BLaER1 treated with 17β-estradiol and CSF1 and Interleukin-3, amounts not matched to agents 10 nM and 100 nM (cell line): ENCODE data around the gene FOXL2.
"Not testable (repeated sequence)": the region's sequence is repeated elsewhere in the genome, so short reads cannot be mapped to it uniquely, and the experiment has no call there.

Source experiments
- H3K27ac ChIP-seq, 11 experiments: shearing (Covaris generic); formaldehyde crosslinking; 2 replicates each; pipeline ENCODE4 v1.8.1; 2022
- H3K27me3 ChIP-seq, 11 experiments: shearing (Covaris generic); formaldehyde crosslinking; 2 replicates each; pipeline ENCODE4 v1.8.1; 2022
- H3K36me3 ChIP-seq, 11 experiments: shearing (Covaris generic); formaldehyde crosslinking; 2 replicates each; pipeline ENCODE4 v1.8.1; 2022
- H3K4me1 ChIP-seq, 10 experiments: shearing (Covaris generic); formaldehyde crosslinking; 2 replicates each; pipeline ENCODE4 v1.8.1; 2022
- H3K4me2 ChIP-seq, 11 experiments: shearing (Covaris generic); formaldehyde crosslinking; 2 replicates each; pipeline ENCODE4 v1.8.1; 2022
- H3K4me3 ChIP-seq, 10 experiments: shearing (Covaris generic); formaldehyde crosslinking; 2 replicates each; pipeline ENCODE4 v1.8.1; 2022
- H3K9ac ChIP-seq, 11 experiments: shearing (Covaris generic); formaldehyde crosslinking; 2 replicates each; pipeline ENCODE4 v1.8.1; 2022
- H3K9me3 ChIP-seq, 11 experiments: shearing (Covaris generic); formaldehyde crosslinking; replicated peaks in 1 of 11; 2 replicates each; pipeline ENCODE4 v1.8.1; 2022
- H4K20me1 ChIP-seq, 11 experiments: shearing (Covaris generic); formaldehyde crosslinking; 2 replicates each; pipeline ENCODE4 v1.8.1; 2022
- Cebpa-rat ChIP-seq, 11 experiments: shearing (Covaris generic); IDR thresholded peaks; 2 replicates each; pipeline ENCODE4 v1.8.1; 2022

Gene FOXL2

GRCh38 chr3:138923531-138923994 lies 23.4 kb downstream of the FOXL2 start:
- H3K27ac ChIP-seq: no peak overlapping the region

DNA sequence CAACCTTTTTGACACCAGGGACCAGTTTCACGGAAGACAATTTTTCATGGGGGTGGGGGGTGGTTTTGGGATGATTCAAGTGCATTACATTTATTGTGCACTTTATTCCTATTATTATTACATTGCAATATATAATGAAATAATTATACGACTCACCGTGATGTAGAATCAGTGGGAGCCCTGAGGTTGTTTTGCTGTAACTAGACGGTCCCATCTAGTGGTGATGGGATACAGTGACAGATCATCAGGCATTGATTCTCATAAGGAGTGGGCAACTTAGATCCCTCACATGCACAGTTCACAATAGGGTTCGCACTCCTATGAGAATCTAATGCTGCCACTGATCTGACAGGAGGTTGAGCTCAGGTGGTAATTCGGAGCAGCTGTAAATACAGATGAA lies 24.5 kb downstream of the FOXL2 start:
- H3K9ac ChIP-seq, H3K27me3 ChIP-seq, H3K4me3 ChIP-seq, H3K36me3 ChIP-seq, H4K20me1 ChIP-seq, H3K9me3 ChIP-seq, H3K27ac ChIP-seq, H3K4me1 ChIP-seq: not testable (repeated sequence)
- peak overlapping the region in 4 of 11 experiments; percentile 18 to 33 (median 24); a peak in 4 of 22 replicates for H3K4me2 ChIP-seq

More at GRCh38 chr3:138923531-138923994, 23.4 kb downstream of the FOXL2 start:
- Histone ChIP-seq H4K20me1 (no peaks in the 10 kb centered on the region), H3K4me3 (no peak overlapping the region), H3K4me2 (no peak overlapping the region; a peak in 1 of 22 replicates), H3K36me3 (no peaks in the 10 kb centered on the region), H3K9ac (no peak overlapping the region), H3K27me3 (no peaks in the 10 kb centered on the region), H3K9me3 (no peaks in the 10 kb centered on the region), H3K4me1 (peaks cover 0 to 10% (median 6%) of the 10 kb centered on the region in 10 experiments; a peak in 10 of 20 replicates)
- TF ChIP-seq Cebpa-rat (IDR thresholded peaks at IDR 0.05): no peak

DNA sequence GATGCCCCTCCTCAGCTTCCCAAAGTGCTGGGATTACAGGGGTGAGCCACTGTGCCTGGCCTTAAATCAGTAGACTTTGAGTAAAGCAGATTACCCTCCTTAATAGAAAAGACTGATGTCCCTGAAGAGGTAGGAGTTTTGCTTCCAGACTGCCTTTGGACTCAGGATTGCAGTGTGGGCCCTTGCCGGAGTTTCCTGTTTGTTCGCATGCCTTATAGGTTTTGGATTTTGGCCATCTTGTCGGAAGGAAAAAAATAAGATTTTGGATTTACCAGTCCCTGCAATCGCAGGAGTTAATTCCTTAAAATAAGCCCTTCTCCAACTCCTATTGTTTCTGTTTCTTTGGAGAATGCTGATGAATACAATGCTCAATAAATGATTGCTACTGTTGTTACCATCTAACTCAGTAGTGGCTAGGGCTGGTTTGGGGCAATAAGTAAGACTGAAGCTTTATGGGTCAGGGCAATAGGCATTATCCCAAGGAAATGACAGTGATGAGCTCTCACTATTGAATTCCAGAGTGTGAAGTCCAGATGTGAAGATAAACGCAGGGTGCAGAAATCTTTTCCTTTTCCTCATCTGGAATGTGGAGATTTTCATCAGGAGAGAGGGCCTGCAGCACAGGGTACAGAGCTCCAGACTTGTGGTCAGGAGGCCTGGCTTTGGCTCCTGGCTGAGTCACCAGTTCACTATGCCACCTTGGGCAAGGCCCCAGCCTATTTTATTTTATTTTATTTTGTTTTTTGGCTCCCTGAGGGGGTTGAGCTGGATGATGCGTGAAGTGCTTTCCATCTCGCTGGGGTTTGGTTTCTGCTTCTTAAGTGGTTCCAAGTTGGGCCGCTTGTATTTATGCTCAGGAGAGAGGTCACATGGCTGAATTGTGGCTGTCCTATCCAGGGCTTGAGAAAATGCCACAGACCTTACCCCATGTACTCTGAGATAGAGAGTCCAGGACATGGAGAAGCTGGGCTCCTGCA lies 25.3 kb downstream of the FOXL2 start:
- H3K4me1 ChIP-seq: peaks cover 0 to 10% (median 6%) of the 10 kb centered on the region in 10 experiments; a peak in 14 of 20 replicates
- no peaks in the 10 kb centered on the region for H4K20me1 ChIP-seq
- no peak overlapping the region for H3K4me3 ChIP-seq
- H3K4me2 ChIP-seq: peak overlapping the region in 4 of 11 experiments; percentile 18 to 33 (median 24); a peak in 4 of 22 replicates
- peak overlapping the region in 1 of 11 experiments; percentile 34; a peak in 2 of 22 replicates for H3K9ac ChIP-seq
- no peaks in the 10 kb centered on the region for H3K9me3 ChIP-seq
- H3K36me3 ChIP-seq: no peaks in the 10 kb centered on the region
- no peaks in the 10 kb centered on the region for H3K27me3 ChIP-seq
- H3K27ac ChIP-seq: no peak overlapping the region
- no peak for TF ChIP-seq Cebpa-rat (IDR thresholded peaks at IDR 0.05)

DNA sequence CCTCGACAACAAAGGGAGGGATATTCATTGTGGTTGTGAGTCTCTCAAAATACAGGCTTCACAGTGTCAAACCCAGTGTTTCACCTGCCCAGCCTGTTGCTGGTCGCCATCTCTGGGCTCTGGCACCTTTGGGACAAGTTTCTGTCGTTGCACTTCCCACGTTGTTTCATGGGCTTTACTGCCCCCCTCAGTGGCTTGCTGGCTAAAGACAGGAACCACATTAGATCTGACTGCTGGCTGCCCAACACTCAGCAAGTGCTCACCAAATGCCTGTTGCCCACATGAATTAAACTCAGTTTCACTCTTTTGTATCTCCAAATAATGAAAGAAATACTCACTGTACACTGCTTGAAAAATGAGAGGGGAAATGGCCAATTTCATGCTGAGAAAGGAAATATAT lies 27.6 kb downstream of the FOXL2 start:
- H3K4me1 ChIP-seq: peaks cover 11 to 23% (median 17%) of the 10 kb centered on the region in 10 experiments; a peak in 19 of 20 replicates
- no peak overlapping the region for H3K9ac ChIP-seq
- H3K9me3 ChIP-seq: no peaks in the 10 kb centered on the region
- no peak overlapping the region for H3K27ac ChIP-seq
- H3K36me3 ChIP-seq: no peaks in the 10 kb centered on the region
- no peaks in the 10 kb centered on the region for H4K20me1 ChIP-seq
- TF ChIP-seq Cebpa-rat (IDR thresholded peaks at IDR 0.05): no peak
- no peak overlapping the region for H3K4me3 ChIP-seq
- no peak overlapping the region for H3K4me2 ChIP-seq
- no peaks in the 10 kb centered on the region for H3K27me3 ChIP-seq

GRCh38 chr3:138916824-138917223 lies 30.1 kb downstream of the FOXL2 start:
- no peak overlapping the region for H3K27ac ChIP-seq
- H3K4me2 ChIP-seq: peak overlapping the region in 5 of 11 experiments; percentile 73 to 94 (median 86); a peak in 7 of 22 replicates
- TF ChIP-seq Cebpa-rat (IDR thresholded peaks at IDR 0.05): no peak
- H3K36me3 ChIP-seq: no peaks in the 10 kb centered on the region
- H3K4me1 ChIP-seq: peaks cover 6 to 19% (median 15%) of the 10 kb centered on the region in 10 experiments; a peak in 19 of 20 replicates
- no peaks in the 10 kb centered on the region for H3K9me3 ChIP-seq
- no peaks in the 10 kb centered on the region for H3K27me3 ChIP-seq
- H3K9ac ChIP-seq: no peak overlapping the region; a peak in 1 of 22 replicates
- no peaks in the 10 kb centered on the region for H4K20me1 ChIP-seq
- H3K4me3 ChIP-seq: no peak overlapping the region

- no peak for TF ChIP-seq Cebpa-rat (IDR thresholded peaks at IDR 0.05)
- no peaks in the 10 kb centered on the region for H3K9me3 ChIP-seq
- peak overlapping the region; percentile 66 to 83 (median 74) for H3K4me3 ChIP-seq
- H4K20me1 ChIP-seq: no peaks in the 10 kb centered on the region
- peak overlapping the region; percentile 64 to 94 (median 84); a peak in 21 of 22 replicates for H3K27ac ChIP-seq
- H3K36me3 ChIP-seq: no peaks in the 10 kb centered on the region
- H3K27me3 ChIP-seq: no peaks in the 10 kb centered on the region
- H3K4me1 ChIP-seq: peaks cover 5 to 17% (median 13%) of the 10 kb centered on the region in 10 experiments; a peak in 19 of 20 replicates
- peak overlapping the region; percentile 81 to 92 (median 87) for H3K9ac ChIP-seq
- H3K4me2 ChIP-seq: peak overlapping the region; percentile 65 to 94 (median 82)
These were observed 31.1 kb downstream of the FOXL2 start for GRCh38 chr3:138915503-138916498.

GRCh38 chr3:138914870-138915502 lies 32.0 kb downstream of the FOXL2 start:
- Histone ChIP-seq H4K20me1 (no peaks in the 10 kb centered on the region), H3K4me1 (peaks cover 5 to 17% (median 13%) of the 10 kb centered on the region in 10 experiments; a peak in 19 of 20 replicates), H3K36me3 (no peaks in the 10 kb centered on the region), H3K4me3 (peak overlapping the region; percentile 66 to 83 (median 74)), H3K9me3 (no peaks in the 10 kb centered on the region), H3K27me3 (no peaks in the 10 kb centered on the region), H3K27ac (peak overlapping the region in 10 of 11 experiments; percentile 43 to 94 (median 83); a peak in 16 of 22 replicates), H3K4me2 (peak overlapping the region; percentile 62 to 86 (median 78)), H3K9ac (peak overlapping the region; percentile 71 to 92 (median 85))
- no peak for TF ChIP-seq Cebpa-rat (IDR thresholded peaks at IDR 0.05)

DNA sequence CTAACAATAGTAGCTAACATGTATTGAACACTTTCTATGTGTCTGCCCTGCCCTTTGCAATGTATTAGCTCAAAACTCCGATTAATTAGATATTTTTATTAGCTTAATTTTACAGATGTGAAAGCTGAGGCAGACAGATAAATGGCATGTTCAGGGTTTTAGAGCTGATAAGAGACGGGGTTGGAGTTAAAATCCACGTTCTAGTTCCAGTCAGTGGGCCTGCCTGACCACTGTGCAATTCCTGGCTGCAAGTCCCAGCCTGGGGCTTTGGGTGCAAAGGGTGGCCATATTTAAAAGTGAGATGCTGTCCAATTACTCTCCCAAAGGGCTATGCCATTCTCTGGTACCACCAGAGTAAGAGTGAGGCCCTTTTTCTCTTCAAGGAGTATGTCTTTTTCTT lies 33.2 kb downstream of the FOXL2 start:
- H3K4me3 ChIP-seq: no peak overlapping the region
- no peaks in the 10 kb centered on the region for H3K9me3 ChIP-seq
- H3K36me3 ChIP-seq: no peaks in the 10 kb centered on the region
- H3K27ac ChIP-seq: no peak overlapping the region
- no peak for TF ChIP-seq Cebpa-rat (IDR thresholded peaks at IDR 0.05)
- no peaks in the 10 kb centered on the region for H3K27me3 ChIP-seq
- peaks cover 5 to 17% (median 13%) of the 10 kb centered on the region in 10 experiments; a peak in 19 of 20 replicates for H3K4me1 ChIP-seq
- no peaks in the 10 kb centered on the region for H4K20me1 ChIP-seq
- no peak overlapping the region for H3K9ac ChIP-seq
- H3K4me2 ChIP-seq: no peak overlapping the region
